Caco-2 (cell line): ENCODE results near the gene CROCC2. TPM values are rescaled to one million over a fixed set of nuclear protein-coding genes. Genes with fewer than 3 reads are reported as not detected.

Experiments used
- BruUV-seq: library from RNA; stranded (reverse); fragments of 400-500 nt; replicated peaks from 2 replicates; lab custom pipeline; 2021; lab: Mats Ljungman, UMichigan
- CTCF ChIA-PET: fragments of 300-600 bp; sonication (Branson Sonifier 250); formaldehyde crosslinking; loops from one replicate; lab custom pipeline; 2022; ENCODE audit warnings: antibody characterized with exemption; lab: Charles Lee
- POLR2A ChIA-PET: fragments of 300-600 bp; sonication (Branson Sonifier 250); formaldehyde crosslinking; loops from one replicate; lab custom pipeline; 2022; ENCODE audit warnings: antibody characterized with exemption; lab: Charles Lee
- DNase-seq, 2 experiments: peaks; one replicate each; pipeline versions ENCODE4 v3.0.0 to v3.0.0-alpha.2; 2020 to 2022
- H3K27me3 ChIP-seq: replicated peaks from 2 replicates; pipeline ENCODE4 v1.6.0; 2011; ENCODE audit warnings: low read length; ENCODE audit not compliant: control insufficient read depth, insufficient read depth
- H3K36me3 ChIP-seq: 2 replicates; pipeline ENCODE4 v1.5.1; 2011; ENCODE audit warnings: low read length; ENCODE audit not compliant: control insufficient read depth, insufficient read depth
- H3K4me1 ChIP-seq: fragments of 250-450 bp; sonication (Bioruptor Pico); 2 replicates; pipeline ENCODE4 v1.5.1; 2020; ENCODE audit warnings: mild to moderate bottlenecking
- H3K4me3 ChIP-seq: 2 replicates; pipeline ENCODE4 v1.5.1; 2011; ENCODE audit warnings: low read depth, mild to moderate bottlenecking, control low read depth, low read length
- H3K9me3 ChIP-seq: fragments of 250-450 bp; sonication (Bioruptor Pico); 2 replicates; pipeline ENCODE4 v1.5.1; 2020; ENCODE audit warnings: mild to moderate bottlenecking, moderate library complexity
- H3K27ac Mint-ChIP-seq: one replicate; pipeline ENCODE4 v1.8.0; 2022; ENCODE audit warnings: mixed read lengths; ENCODE audit not compliant: unreplicated experiment
- H3K27me3 Mint-ChIP-seq: one replicate; pipeline ENCODE4 v1.8.0; 2022; ENCODE audit warnings: mixed read lengths; ENCODE audit not compliant: insufficient read depth, unreplicated experiment
- H3K36me3 Mint-ChIP-seq: one replicate; pipeline ENCODE4 v1.8.0; 2022; ENCODE audit warnings: mild to moderate bottlenecking, mixed read lengths; ENCODE audit not compliant: insufficient read depth, unreplicated experiment
- H3K4me1 Mint-ChIP-seq: one replicate; pipeline ENCODE4 v1.8.0; 2022; ENCODE audit warnings: low read depth, mixed read lengths; ENCODE audit not compliant: unreplicated experiment
- H3K4me3 Mint-ChIP-seq: one replicate; pipeline ENCODE4 v1.8.0; 2022; ENCODE audit warnings: mild to moderate bottlenecking, moderate library complexity, mixed read lengths; ENCODE audit not compliant: unreplicated experiment
- H3K9me3 Mint-ChIP-seq: one replicate; pipeline ENCODE4 v1.8.0; 2022; ENCODE audit warnings: mixed read lengths; ENCODE audit not compliant: unreplicated experiment
- CTCF ChIP-seq, 2 experiments: fragments of 200-600 bp in 1 of 2; IDR thresholded peaks; 1 replicate in 1 of 2; 2 replicates in 1 of 2; pipeline versions ENCODE4 v1.5.1 to v1.8.0; 2011 to 2022; ENCODE audit warnings: antibody characterized with exemption in 1 of 2, control low read depth in 1 of 2, inconsistent platforms in 1 of 2, low read depth in 1 of 2, low read length in 1 of 2, mild to moderate bottlenecking in 1 of 2, moderate library complexity in 1 of 2; ENCODE audit not compliant: insufficient read depth in 1 of 2, severe bottlenecking in 1 of 2, unreplicated experiment in 1 of 2
- intact Hi-C: fragments of 100-400 bp; cut with micrococcal nuclease; formaldehyde crosslinking; loops from one replicate; pipeline ENCODE4 v1.10.0; 2022; ENCODE audit not compliant: unreplicated experiment
- total RNA-seq: library from RNA; stranded (reverse); gene quantifications from 2 replicates; pipeline ENCODE4 v1.2.3, GENCODE V29; 2022

Gene CROCC2
- total RNA-seq, 1 experiment from 2014 or later: not detected

GRCh38 chr2:240952496-240953246 is 46.5 kb downstream of the CROCC2 start:
- no peak overlapping the region for H3K27ac Mint-ChIP-seq
- ChIA-PET POLR2A (no interaction called here), CTCF (no interaction called here)
- DNase-seq: no peak
- Histone ChIP-seq H3K36me3 (no peaks in the 10 kb centered on the region), H3K4me3 (no peak overlapping the region), H3K27me3 (no peaks in the 10 kb centered on the region), H3K4me1 (no peaks in the 10 kb centered on the region), H3K9me3 (no peaks in the 10 kb centered on the region)
- H3K36me3 Mint-ChIP-seq: no peaks in the 10 kb centered on the region
- no peaks in the 10 kb centered on the region for H3K9me3 Mint-ChIP-seq
- intact Hi-C loops: no loop called here
- no peaks in the 10 kb centered on the region for H3K4me1 Mint-ChIP-seq
- no TSS peak for BruUV-seq
- no peak overlapping the region for H3K4me3 Mint-ChIP-seq
- peaks cover 7% of the 10 kb centered on the region for H3K27me3 Mint-ChIP-seq
- no peak for TF ChIP-seq CTCF (IDR thresholded peaks at IDR 0.05; ENCODE audit: insufficient read depth in 1 of 2, low read depth in 1 of 2, low read length in 1 of 2, severe bottlenecking in 1 of 2, unreplicated experiment in 1 of 2)

- no TSS peak for BruUV-seq
- Histone ChIP-seq H3K9me3 (no peaks in the 10 kb centered on the region), H3K4me3 (no peak overlapping the region), H3K36me3 (no peaks in the 10 kb centered on the region), H3K27me3 (no peaks in the 10 kb centered on the region), H3K4me1 (no peaks in the 10 kb centered on the region)
- H3K36me3 Mint-ChIP-seq: no peaks in the 10 kb centered on the region
- DNase-seq: no peak
- H3K27me3 Mint-ChIP-seq: peaks cover 4% of the 10 kb centered on the region
- H3K9me3 Mint-ChIP-seq: no peaks in the 10 kb centered on the region
- TF ChIP-seq CTCF (IDR thresholded peaks at IDR 0.05; ENCODE audit: insufficient read depth in 1 of 2, low read depth in 1 of 2, low read length in 1 of 2, severe bottlenecking in 1 of 2, unreplicated experiment in 1 of 2): no peak
- no peak overlapping the region for H3K27ac Mint-ChIP-seq
- no peaks in the 10 kb centered on the region for H3K4me1 Mint-ChIP-seq
- POLR2A ChIA-PET: no interaction called here
- intact Hi-C loops: no loop called here
- no peak overlapping the region for H3K4me3 Mint-ChIP-seq
- CTCF ChIA-PET: no interaction called here
These were observed 47.6 kb downstream of the CROCC2 start for GRCh38 chr2:240953426-240954410.
